Measurements from ENCODE around the gene CYP21A2.

- no peak for TF ChIP-seq CTCF (conservative IDR thresholded peaks at IDR 0.05)
- no peak for TF ChIP-seq EZH2 (IDR thresholded peaks at IDR 0.05; ENCODE audit: low read depth)
Observed at GRCh38 chr6:32076321-32076809, 38.1 kb downstream of the CYP21A2 start.

Data from PC-9 (cell line).